H9 (cell line): ENCODE measurements around the gene SPOCD1. TPM values are rescaled to one million over a fixed set of nuclear protein-coding genes. Genes with fewer than 3 reads are reported as not detected.

Experiments used
- DNase-seq: peaks from one replicate; pipeline ENCODE4 v3.0.0-alpha.2; 2017
- H2AFZ ChIP-seq: one replicate; pipeline ENCODE4 v1.6.1; 2013; ENCODE audit warnings: mild to moderate bottlenecking, low read length, control low read depth, moderate library complexity
- H2AK5ac ChIP-seq: 2 replicates; pipeline ENCODE4 v1.6.1; 2013; ENCODE audit warnings: low read length, control low read depth, mixed read lengths; ENCODE audit not compliant: insufficient read length
- H2BK120ac ChIP-seq: one replicate; pipeline ENCODE4 v1.6.1; 2013; ENCODE audit warnings: low read depth, mild to moderate bottlenecking, low read length, control low read depth, inconsistent platforms; ENCODE audit not compliant: poor library complexity, severe bottlenecking
- H2BK12ac ChIP-seq: 2 replicates; pipeline ENCODE4 v1.6.1; 2013; ENCODE audit warnings: low read length, control low read depth, mixed read lengths, low read depth; ENCODE audit not compliant: insufficient read length
- H2BK15ac ChIP-seq: 2 replicates; pipeline ENCODE4 v1.6.1; 2013; ENCODE audit warnings: low read depth, low read length, control low read depth
- H2BK20ac ChIP-seq: one replicate; pipeline ENCODE4 v1.6.1; 2013; ENCODE audit warnings: low read depth, mild to moderate bottlenecking, low read length, control low read depth, inconsistent platforms; ENCODE audit not compliant: poor library complexity, severe bottlenecking
- H2BK5ac ChIP-seq: 2 replicates; pipeline ENCODE4 v1.6.1; 2013; ENCODE audit warnings: low read length, control low read depth, mixed read lengths; ENCODE audit not compliant: insufficient read length
- H3K14ac ChIP-seq: 2 replicates; pipeline ENCODE4 v1.6.1; 2013; ENCODE audit warnings: low read length, control low read depth; ENCODE audit not compliant: insufficient read depth
- H3K18ac ChIP-seq: 2 replicates; pipeline ENCODE4 v1.6.1; 2013; ENCODE audit warnings: low read depth, mild to moderate bottlenecking, mixed read lengths, low read length, control low read depth; ENCODE audit not compliant: insufficient read length
- H3K23ac ChIP-seq: 2 replicates; pipeline ENCODE4 v1.6.1; 2013; ENCODE audit warnings: low read length, control low read depth, mixed read lengths, low read depth; ENCODE audit not compliant: insufficient read length
- H3K23me2 ChIP-seq: 2 replicates; pipeline ENCODE4 v1.6.1; 2013; ENCODE audit warnings: low read depth, mild to moderate bottlenecking, mixed read lengths, low read length, control low read depth; ENCODE audit not compliant: insufficient read length, poor library complexity, severe bottlenecking
- H3K27ac ChIP-seq: 2 replicates; pipeline ENCODE4 v1.5.1; 2013; ENCODE audit warnings: low read length, control low read depth, mixed read lengths, low read depth; ENCODE audit not compliant: insufficient read length
- H3K27me3 ChIP-seq: 2 replicates; pipeline ENCODE4 v1.6.1; 2013; ENCODE audit warnings: low read length, control low read depth, inconsistent platforms; ENCODE audit not compliant: insufficient read depth
- H3K4ac ChIP-seq: 2 replicates; pipeline ENCODE4 v1.6.1; 2013; ENCODE audit warnings: low read depth, mild to moderate bottlenecking, control low read depth, inconsistent platforms, low read length, moderate library complexity
- H3K4me1 ChIP-seq: 2 replicates; pipeline ENCODE4 v1.6.1; 2013; ENCODE audit warnings: low read length, control low read depth, inconsistent platforms; ENCODE audit not compliant: insufficient read depth
- H3K4me2 ChIP-seq: 2 replicates; pipeline ENCODE4 v1.6.1; 2013; ENCODE audit warnings: low read length, control low read depth, mixed read lengths; ENCODE audit not compliant: insufficient read length, insufficient read depth
- H3K56ac ChIP-seq: 2 replicates; pipeline ENCODE4 v1.6.1; 2013; ENCODE audit warnings: low read depth, mild to moderate bottlenecking, mixed read lengths, low read length, control low read depth; ENCODE audit not compliant: insufficient read length
- H3K79me1 ChIP-seq: 2 replicates; pipeline ENCODE4 v1.6.1; 2013; ENCODE audit warnings: low read depth, mild to moderate bottlenecking, moderate library complexity, low read length, control low read depth, inconsistent platforms; ENCODE audit not compliant: insufficient read depth, poor library complexity, severe bottlenecking
- H3K79me2 ChIP-seq: 2 replicates; pipeline ENCODE4 v1.6.1; 2013; ENCODE audit warnings: low read length, control low read depth, inconsistent platforms; ENCODE audit not compliant: insufficient read depth
- H3K9ac ChIP-seq: 2 replicates; pipeline ENCODE4 v1.6.1; 2013; ENCODE audit warnings: low read length, control low read depth, mixed read lengths; ENCODE audit not compliant: insufficient read length; ENCODE audit errors: extremely low read depth
- H3K9me3 ChIP-seq: one replicate; pipeline ENCODE4 v1.6.1; 2013; ENCODE audit warnings: low read depth, low read length, inconsistent platforms; ENCODE audit not compliant: control insufficient read depth
- H3T11ph ChIP-seq: one replicate; pipeline ENCODE4 v1.6.1; 2013; ENCODE audit warnings: mild to moderate bottlenecking, low read length, control low read depth, inconsistent platforms
- H4K20me1 ChIP-seq: one replicate; pipeline ENCODE4 v1.6.1; 2013; ENCODE audit not compliant: control insufficient read depth, insufficient read length, insufficient read depth
- H4K5ac ChIP-seq: 2 replicates; pipeline ENCODE4 v1.6.1; 2013; ENCODE audit warnings: low read depth, mild to moderate bottlenecking, mixed read lengths, low read length, control low read depth; ENCODE audit not compliant: insufficient read length
- H4K8ac ChIP-seq: replicated peaks from 2 replicates; pipeline ENCODE4 v1.6.1; 2013; ENCODE audit warnings: low read length, control low read depth, mixed read lengths, low read depth; ENCODE audit not compliant: insufficient read length
- H4K91ac ChIP-seq: 2 replicates; pipeline ENCODE4 v1.6.1; 2013; ENCODE audit warnings: low read depth, mild to moderate bottlenecking, moderate library complexity, mixed read lengths, low read length, control low read depth; ENCODE audit not compliant: insufficient read length
- H3K27ac Mint-ChIP-seq, 3 experiments: 2 replicates in 2 of 3; 3 replicates in 1 of 3; pipeline ENCODE4 v1.8.0; 2020 to 2021; ENCODE audit warnings: mixed read lengths in 3 of 3, mild to moderate bottlenecking in 1 of 3, moderate library complexity in 1 of 3
- H3K27me3 Mint-ChIP-seq: 2 replicates; pipeline ENCODE4 v1.8.0; 2021; ENCODE audit warnings: low read depth, mild to moderate bottlenecking, moderate library complexity, mixed read lengths
- H3K36me3 Mint-ChIP-seq, 3 experiments: 2 replicates in 2 of 3; 3 replicates in 1 of 3; pipeline ENCODE4 v1.8.0; 2020 to 2021; ENCODE audit warnings: low read depth in 3 of 3, mixed read lengths in 3 of 3; ENCODE audit not compliant: insufficient read depth in 1 of 3
- H3K4me1 Mint-ChIP-seq, 2 experiments: 2 replicates each; pipeline ENCODE4 v1.8.0; 2020; ENCODE audit warnings: mixed read lengths in 2 of 2
- H3K4me3 Mint-ChIP-seq, 2 experiments: 2 replicates in 1 of 2; 3 replicates in 1 of 2; pipeline ENCODE4 v1.8.0; 2020 to 2021; ENCODE audit warnings: mild to moderate bottlenecking in 2 of 2, mixed read lengths in 2 of 2, moderate library complexity in 1 of 2
- H3K9me3 Mint-ChIP-seq, 2 experiments: 2 replicates in 1 of 2; 3 replicates in 1 of 2; pipeline ENCODE4 v1.8.0; 2020; ENCODE audit warnings: mild to moderate bottlenecking in 2 of 2, mixed read lengths in 2 of 2, moderate library complexity in 1 of 2
- WGBS: extraction: QIAGEN DNeasy Blood & Tissue Kit; methylation state at CpG from one replicate; pipeline ENCODE4 v1.1.7; 2013; ENCODE audit warnings: missing lambda C conversion rate, low lambda C conversion rate, mixed read lengths; ENCODE audit not compliant: insufficient read length; ENCODE audit errors: extremely low coverage; 5-methylcytosine and 5-hydroxymethylcytosine counted together
- total RNA-seq: library from RNA; stranded (reverse); gene quantifications from 2 replicates; pipeline ENCODE4 v1.2.1, GENCODE V29; 2021
- TF ChIP-seq, protein P1 (sequence below): fragments of 200-600 bp; sonication (generic); conservative IDR thresholded peaks from 3 replicates; pipeline ENCODE4 v1.8.0; 2021; ENCODE audit warnings: antibody characterized with exemption, mild to moderate bottlenecking

The SPOCD1 gene
- total RNA-seq, 1 experiment from 2014 or later, result 1.5 TPM

DNA sequence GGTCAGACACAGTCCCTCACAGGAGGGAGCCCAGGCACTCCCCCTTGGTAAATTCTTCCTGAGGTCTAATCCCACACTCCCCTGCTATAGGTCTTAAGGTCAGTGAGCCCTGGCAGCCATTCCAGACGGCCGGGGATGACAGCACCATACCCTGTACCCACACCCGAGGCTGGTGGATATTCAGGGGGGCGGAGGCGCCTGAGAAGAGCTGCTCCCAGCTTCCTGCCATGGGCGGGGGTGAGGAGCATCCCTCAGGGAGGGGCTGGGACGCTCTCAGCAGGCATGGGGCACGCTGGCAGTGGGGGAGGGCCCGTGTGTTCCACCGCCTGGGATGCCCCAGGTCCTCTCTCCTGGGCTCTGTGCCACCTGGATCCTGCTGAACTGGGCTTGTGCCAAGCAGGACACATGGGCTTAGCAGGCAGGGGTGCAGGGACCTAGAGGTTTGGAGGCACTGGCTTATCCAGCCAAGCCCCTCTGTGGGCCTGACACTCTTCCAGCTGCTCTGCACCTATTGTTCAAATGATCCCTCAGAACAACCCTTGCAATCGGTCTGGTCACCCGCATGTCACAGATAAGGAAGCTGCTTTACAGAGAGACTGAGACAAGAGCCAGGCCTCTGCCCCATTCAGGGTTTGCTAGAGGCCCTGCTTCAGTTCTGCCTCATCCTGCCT lies 46.0 kb downstream of the SPOCD1 start:
- Histone ChIP-seq H4K20me1 (no peaks in the 10 kb centered on the region), H2BK5ac (no peak overlapping the region), H3K9me3 (no peaks in the 10 kb centered on the region), H3T11ph (no peak overlapping the region), H4K8ac (no peak overlapping the region), H3K14ac (no peak overlapping the region), H2BK15ac (no peak overlapping the region), H3K4me1 (no peaks in the 10 kb centered on the region), H3K56ac (no peak overlapping the region), H3K79me2 (no peaks in the 10 kb centered on the region), H2AK5ac (no peak overlapping the region), H3K18ac (no peak overlapping the region), H2AFZ (no peak overlapping the region), H3K9ac (no peak overlapping the region), H4K5ac (no peak overlapping the region), H3K27ac (no peak overlapping the region), H3K23me2 (peaks cover 7% of the 10 kb centered on the region), H3K4ac (no peak overlapping the region), H4K91ac (no peak overlapping the region), H2BK120ac (no peak overlapping the region), H3K27me3 (peaks cover 36% of the 10 kb centered on the region), H2BK12ac (no peak overlapping the region), H3K79me1 (no peaks in the 10 kb centered on the region), H2BK20ac (no peak overlapping the region), H3K23ac (no peak overlapping the region), H3K4me2 (no peak overlapping the region)
- Mint-ChIP-seq H3K9me3 (no peaks in the 10 kb centered on the region; a peak in 1 of 5 replicates), H3K27me3 (peaks cover 81% of the 10 kb centered on the region), H3K36me3 (no peaks in the 10 kb centered on the region), H3K4me1 (peaks cover 43 to 69% of the 10 kb centered on the region in 2 experiments), H3K4me3 (no peak overlapping the region), H3K27ac (no peak overlapping the region)
- WGBS, result no CpG with 5 or more reads among the region's 12 CpGs
- DNase-seq, result no peak
- TF ChIP-seq, protein P1, sequence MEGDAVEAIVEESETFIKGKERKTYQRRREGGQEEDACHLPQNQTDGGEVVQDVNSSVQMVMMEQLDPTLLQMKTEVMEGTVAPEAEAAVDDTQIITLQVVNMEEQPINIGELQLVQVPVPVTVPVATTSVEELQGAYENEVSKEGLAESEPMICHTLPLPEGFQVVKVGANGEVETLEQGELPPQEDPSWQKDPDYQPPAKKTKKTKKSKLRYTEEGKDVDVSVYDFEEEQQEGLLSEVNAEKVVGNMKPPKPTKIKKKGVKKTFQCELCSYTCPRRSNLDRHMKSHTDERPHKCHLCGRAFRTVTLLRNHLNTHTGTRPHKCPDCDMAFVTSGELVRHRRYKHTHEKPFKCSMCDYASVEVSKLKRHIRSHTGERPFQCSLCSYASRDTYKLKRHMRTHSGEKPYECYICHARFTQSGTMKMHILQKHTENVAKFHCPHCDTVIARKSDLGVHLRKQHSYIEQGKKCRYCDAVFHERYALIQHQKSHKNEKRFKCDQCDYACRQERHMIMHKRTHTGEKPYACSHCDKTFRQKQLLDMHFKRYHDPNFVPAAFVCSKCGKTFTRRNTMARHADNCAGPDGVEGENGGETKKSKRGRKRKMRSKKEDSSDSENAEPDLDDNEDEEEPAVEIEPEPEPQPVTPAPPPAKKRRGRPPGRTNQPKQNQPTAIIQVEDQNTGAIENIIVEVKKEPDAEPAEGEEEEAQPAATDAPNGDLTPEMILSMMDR, result no peak
